CD4-positive, alpha-beta T cell (primary cell): Measurements from ENCODE around the gene ENO4. TPM values are rescaled to one million over a fixed set of nuclear protein-coding genes. Genes with fewer than 3 reads are reported as not detected.

ENCODE experiments used
- ATAC-seq: fragments of 200-7000 bp; cut with Tn5 transposase; one replicate; pipeline ENCODE4 v1.10.0; 2022; ENCODE audit warnings: mild to moderate bottlenecking; ENCODE audit not compliant: poor library complexity
- CTCF ChIA-PET: fragments of 350-600 bp; sonication (Branson Sonifier 250); formaldehyde crosslinking; loops from one replicate; lab custom pipeline; 2021; ENCODE audit warnings: antibody characterized with exemption, inconsistent platforms; lab: Charles Lee
- POLR2A ChIA-PET: fragments of 350-600 bp; sonication (Branson Sonifier 250); formaldehyde crosslinking; loops from one replicate; lab custom pipeline; 2021; ENCODE audit warnings: antibody characterized with exemption, inconsistent platforms; lab: Charles Lee
- DNase-seq, 14 experiments: peaks; one replicate each; pipeline ENCODE4 v3.0.0-alpha.2; 2013 to 2020; ENCODE audit warnings: mixed read lengths in 2 of 14
- H3K27ac ChIP-seq, 2 donors: one replicate each; pipeline versions ENCODE4 v1.5.1 to v1.7.0; 2013; ENCODE audit warnings: low read length in 2 of 2, low read depth in 1 of 2, mild to moderate bottlenecking in 1 of 2
- H3K27me3 ChIP-seq, 2 experiments: 1 replicate in 1 of 2; 2 replicates in 1 of 2; pipeline versions ENCODE4 v1.6.1 to v1.7.0; 2013; ENCODE audit warnings: low read length in 2 of 2, control low read depth in 1 of 2, mild to moderate bottlenecking in 1 of 2, moderate library complexity in 1 of 2; ENCODE audit not compliant: insufficient read depth in 2 of 2, control insufficient read depth in 1 of 2
- H3K36me3 ChIP-seq: one replicate; pipeline ENCODE4 v1.6.1; 2013; ENCODE audit warnings: low read length, control low read depth; ENCODE audit not compliant: insufficient read depth
- H3K4me1 ChIP-seq: one replicate; pipeline ENCODE4 v1.6.1; 2013; ENCODE audit warnings: low read length, control low read depth; ENCODE audit not compliant: insufficient read depth
- H3K4me3 ChIP-seq: one replicate; pipeline ENCODE4 v1.5.1; 2013; ENCODE audit warnings: mild to moderate bottlenecking, low read length, moderate library complexity
- H3K9me3 ChIP-seq, 2 experiments: 1 replicate in 1 of 2; 2 replicates in 1 of 2; pipeline versions ENCODE4 v1.6.1 to v1.7.0; 2013; ENCODE audit warnings: low read length in 2 of 2, mild to moderate bottlenecking in 2 of 2, control low read depth in 1 of 2, moderate library complexity in 1 of 2; ENCODE audit not compliant: control insufficient read depth in 1 of 2, insufficient read depth in 1 of 2
- H3K27ac Mint-ChIP-seq: one replicate; pipeline ENCODE4 v1.8.0; 2020; ENCODE audit warnings: mixed read lengths
- H3K27me3 Mint-ChIP-seq: one replicate; pipeline ENCODE4 v1.8.0; 2021; ENCODE audit warnings: mixed read lengths
- H3K36me3 Mint-ChIP-seq: one replicate; pipeline ENCODE4 v1.8.0; 2021; ENCODE audit warnings: low read depth, mixed read lengths
- H3K4me1 Mint-ChIP-seq: one replicate; pipeline ENCODE4 v1.8.0; 2021; ENCODE audit warnings: low read depth, mixed read lengths
- H3K4me3 Mint-ChIP-seq: one replicate; pipeline ENCODE4 v1.8.0; 2020; ENCODE audit warnings: mild to moderate bottlenecking, mixed read lengths
- H3K9me3 Mint-ChIP-seq: one replicate; pipeline ENCODE4 v1.8.0; 2020; ENCODE audit warnings: mixed read lengths
- CTCF ChIP-seq: fragments of 200-600 bp; IDR thresholded peaks from one replicate; pipeline ENCODE4 v1.8.0; 2022; ENCODE audit warnings: antibody characterized with exemption, mild to moderate bottlenecking
- intact Hi-C, 2 experiments: fragments of 100-400 bp; cut with DNase I in 1 of 2; cut with micrococcal nuclease in 1 of 2; formaldehyde crosslinking; loops; one replicate each; pipeline versions ENCODE4 v1.15.1 to v1.9.0; 2023 to 2025; cut with DNase I, micrococcal nuclease
- total RNA-seq, 174 experiments: library from RNA in 2 of 174; stranded (reverse) in 2 of 174; gene quantifications; one replicate each; pipeline ENCODE4 v1.2.3 and lab custom pipeline; 2021 to 2026

The ENO4 gene
- total RNA-seq, 2 experiments from 2014 or later, result not detected

GRCh38 chr10:116892907-116893685, 43.8 kb downstream of the ENO4 start:
- Histone ChIP-seq H3K4me3 (no peak overlapping the region), H3K4me1 (no peaks in the 10 kb centered on the region), H3K9me3 (no peaks in the 10 kb centered on the region), H3K36me3 (no peaks in the 10 kb centered on the region), H3K27ac (no peak overlapping the region), H3K27me3 (no peaks in the 10 kb centered on the region)
- intact Hi-C loops, result no loop called here
- no peak overlapping the region for H3K4me3 Mint-ChIP-seq
- peaks cover 46% of the 10 kb centered on the region for H3K27me3 Mint-ChIP-seq
- ChIA-PET POLR2A (no interaction called here), CTCF (no interaction called here)
- H3K4me1 Mint-ChIP-seq, result no peaks in the 10 kb centered on the region
- ATAC-seq (no peak), DNase-seq (no peak)
- H3K27ac Mint-ChIP-seq, result no peak overlapping the region
- no peak for TF ChIP-seq CTCF
- H3K36me3 Mint-ChIP-seq, result no peaks in the 10 kb centered on the region
- H3K9me3 Mint-ChIP-seq, result no peaks in the 10 kb centered on the region

GRCh38 chr10:116893686-116894037, 44.4 kb downstream of the ENO4 start:
- no peak overlapping the region for H3K27ac Mint-ChIP-seq
- Histone ChIP-seq H3K9me3 (no peaks in the 10 kb centered on the region), H3K27me3 (no peaks in the 10 kb centered on the region), H3K36me3 (no peaks in the 10 kb centered on the region), H3K4me3 (no peak overlapping the region), H3K27ac (no peak overlapping the region), H3K4me1 (no peaks in the 10 kb centered on the region)
- no peak overlapping the region for H3K4me3 Mint-ChIP-seq
- no peaks in the 10 kb centered on the region for H3K4me1 Mint-ChIP-seq
- H3K36me3 Mint-ChIP-seq, result no peaks in the 10 kb centered on the region
- H3K9me3 Mint-ChIP-seq, result no peaks in the 10 kb centered on the region
- DNase-seq, result no peak
- intact Hi-C loops, result no loop called here
- ChIA-PET POLR2A (no interaction called here), CTCF (no interaction called here)
- ATAC-seq, result no peak
- no peak for TF ChIP-seq CTCF
- peaks cover 43% of the 10 kb centered on the region for H3K27me3 Mint-ChIP-seq

- intact Hi-C loops, result no loop called here
- Mint-ChIP-seq H3K4me3 (no peak overlapping the region), H3K36me3 (no peaks in the 10 kb centered on the region), H3K27ac (no peak overlapping the region), H3K27me3 (no peaks in the 10 kb centered on the region), H3K4me1 (no peaks in the 10 kb centered on the region), H3K9me3 (no peaks in the 10 kb centered on the region)
- H3K4me3 ChIP-seq, result no peak overlapping the region
- H3K27ac ChIP-seq, result no peak overlapping the region
- DNase-seq (no peak), ATAC-seq (no peak)
- no peak for TF ChIP-seq CTCF
- ChIA-PET CTCF (no interaction called here), POLR2A (no interaction called here)
- H3K9me3 ChIP-seq, result peaks cover 0 to 3% of the 10 kb centered on the region in 2 experiments
- no peaks in the 10 kb centered on the region for H3K4me1 ChIP-seq
- no peaks in the 10 kb centered on the region for H3K27me3 ChIP-seq
- H3K36me3 ChIP-seq, result no peaks in the 10 kb centered on the region
These were observed 50.3 kb downstream of the ENO4 start for GRCh38 chr10:116899626-116900025.
